ENCODE data around the gene ADAM12. TPM values are rescaled to one million over a fixed set of nuclear protein-coding genes. Genes with fewer than 3 reads are reported as not detected.

Gene ADAM12
- polyA plus RNA-seq, 1 experiment: 8.6 TPM

GRCh38 chr10:125994601-125995000 is 393.7 kb downstream of the ADAM12 start:
- H3K36me3 ChIP-seq (ENCODE audit: control insufficient read depth, insufficient read depth, low read length): no peaks in the 10 kb centered on the region
- H3K27me3 ChIP-seq (ENCODE audit: control insufficient read depth, insufficient read depth, low read length): peaks cover 3% of the 10 kb centered on the region
- POLR2A ChIA-PET: interaction anchor here (0.6 kb wide), 1 partner anchor 131 kb away, joined by 10 read pairs; no protein-coding TSS in a partner anchor
- no peak for DNase-seq (ENCODE audit: low read depth)
- CTCF ChIA-PET: interaction anchor here (1.6 kb wide), 1 partner anchor 11 kb away, joined by 6 read pairs; no protein-coding TSS in a partner anchor
- H3K4me3 ChIP-seq (ENCODE audit: low read depth, low read length): no peak overlapping the region
- TF ChIP-seq CTCF (IDR thresholded peaks at IDR 0.05; ENCODE audit: insufficient read depth, low read depth, low read length): no peak

- Histone ChIP-seq H3K36me3 (ENCODE audit: control insufficient read depth, insufficient read depth, low read length) (no peaks in the 10 kb centered on the region), H3K4me3 (ENCODE audit: low read depth, low read length) (no peak overlapping the region), H3K27me3 (ENCODE audit: control insufficient read depth, insufficient read depth, low read length) (peaks cover under 1% of the 10 kb centered on the region)
- TF ChIP-seq CTCF (IDR thresholded peaks at IDR 0.05; ENCODE audit: insufficient read depth, low read depth, low read length): no peak
- ChIA-PET CTCF (interaction anchor here (0.9 kb wide), 1 partner anchor 10 kb away, joined by 5 read pairs; no protein-coding TSS in a partner anchor), POLR2A (no interaction called here)
- no peak for DNase-seq (ENCODE audit: low read depth)
Measured at GRCh38 chr10:125992254-125992653, 396.0 kb downstream of the ADAM12 start.

- Histone ChIP-seq H3K27me3 (ENCODE audit: control insufficient read depth, insufficient read depth, low read length) (no peaks in the 10 kb centered on the region; the same call in 1 of the 2 replicates), H3K36me3 (ENCODE audit: control insufficient read depth, insufficient read depth, low read length) (no peaks in the 10 kb centered on the region), H3K4me3 (ENCODE audit: low read depth, low read length) (no peak overlapping the region)
- TF ChIP-seq CTCF (IDR thresholded peaks at IDR 0.05; ENCODE audit: insufficient read depth, low read depth, low read length): no peak
- DNase-seq (ENCODE audit: low read depth): no peak
- ChIA-PET POLR2A (no interaction called here), CTCF (no interaction called here)
Measured at GRCh38 chr10:125991392-125991791, 396.9 kb downstream of the ADAM12 start.

- H3K4me3 ChIP-seq (ENCODE audit: low read depth, low read length): no peak overlapping the region
- H3K27me3 ChIP-seq (ENCODE audit: control insufficient read depth, insufficient read depth, low read length): no peaks in the 10 kb centered on the region; the same call in 1 of the 2 replicates
- no peak for DNase-seq (ENCODE audit: low read depth)
- ChIA-PET CTCF (no interaction called here), POLR2A (no interaction called here)
- no peak for TF ChIP-seq CTCF (IDR thresholded peaks at IDR 0.05; ENCODE audit: insufficient read depth, low read depth, low read length)
- no peaks in the 10 kb centered on the region for H3K36me3 ChIP-seq (ENCODE audit: control insufficient read depth, insufficient read depth, low read length)
Measured at GRCh38 chr10:125990974-125991373, 397.3 kb downstream of the ADAM12 start.

- Histone ChIP-seq H3K36me3 (ENCODE audit: control insufficient read depth, insufficient read depth, low read length) (no peaks in the 10 kb centered on the region), H3K4me3 (ENCODE audit: low read depth, low read length) (no peak overlapping the region), H3K27me3 (ENCODE audit: control insufficient read depth, insufficient read depth, low read length) (no peaks in the 10 kb centered on the region)
- CTCF ChIA-PET: no interaction called here
- TF ChIP-seq CTCF (IDR thresholded peaks at IDR 0.05; ENCODE audit: insufficient read depth, low read depth, low read length): no peak
- DNase-seq (ENCODE audit: low read depth): no peak
- POLR2A ChIA-PET: no interaction called here
Measured at GRCh38 chr10:125989791-125990190, 398.5 kb downstream of the ADAM12 start.
